Caco-2 (cell line): ENCODE data around the gene PASD1. TPM values are rescaled to one million over a fixed set of nuclear protein-coding genes. Genes with fewer than 3 reads are reported as not detected.

ENCODE experiments used
- BruUV-seq: library from RNA; stranded (reverse); fragments of 400-500 nt; replicated peaks from 2 replicates; lab custom pipeline; 2021; lab: Mats Ljungman, UMichigan
- CTCF ChIA-PET: fragments of 300-600 bp; sonication (Branson Sonifier 250); formaldehyde crosslinking; loops from one replicate; lab custom pipeline; 2022; ENCODE audit warnings: antibody characterized with exemption; lab: Charles Lee
- POLR2A ChIA-PET: fragments of 300-600 bp; sonication (Branson Sonifier 250); formaldehyde crosslinking; loops from one replicate; lab custom pipeline; 2022; ENCODE audit warnings: antibody characterized with exemption; lab: Charles Lee
- DNase-seq, 2 experiments: peaks; one replicate each; pipeline versions ENCODE4 v3.0.0 to v3.0.0-alpha.2; 2020 to 2022
- H3K27me3 ChIP-seq: replicated peaks from 2 replicates; pipeline ENCODE4 v1.6.0; 2011; ENCODE audit warnings: low read length; ENCODE audit not compliant: control insufficient read depth, insufficient read depth
- H3K36me3 ChIP-seq: 2 replicates; pipeline ENCODE4 v1.5.1; 2011; ENCODE audit warnings: low read length; ENCODE audit not compliant: control insufficient read depth, insufficient read depth
- H3K4me1 ChIP-seq: fragments of 250-450 bp; sonication (Bioruptor Pico); 2 replicates; pipeline ENCODE4 v1.5.1; 2020; ENCODE audit warnings: mild to moderate bottlenecking
- H3K4me3 ChIP-seq: 2 replicates; pipeline ENCODE4 v1.5.1; 2011; ENCODE audit warnings: low read depth, mild to moderate bottlenecking, control low read depth, low read length
- H3K9me3 ChIP-seq: fragments of 250-450 bp; sonication (Bioruptor Pico); 2 replicates; pipeline ENCODE4 v1.5.1; 2020; ENCODE audit warnings: mild to moderate bottlenecking, moderate library complexity
- H3K27ac Mint-ChIP-seq: one replicate; pipeline ENCODE4 v1.8.0; 2022; ENCODE audit warnings: mixed read lengths; ENCODE audit not compliant: unreplicated experiment
- H3K27me3 Mint-ChIP-seq: one replicate; pipeline ENCODE4 v1.8.0; 2022; ENCODE audit warnings: mixed read lengths; ENCODE audit not compliant: insufficient read depth, unreplicated experiment
- H3K36me3 Mint-ChIP-seq: one replicate; pipeline ENCODE4 v1.8.0; 2022; ENCODE audit warnings: mild to moderate bottlenecking, mixed read lengths; ENCODE audit not compliant: insufficient read depth, unreplicated experiment
- H3K4me1 Mint-ChIP-seq: one replicate; pipeline ENCODE4 v1.8.0; 2022; ENCODE audit warnings: low read depth, mixed read lengths; ENCODE audit not compliant: unreplicated experiment
- H3K4me3 Mint-ChIP-seq: one replicate; pipeline ENCODE4 v1.8.0; 2022; ENCODE audit warnings: mild to moderate bottlenecking, moderate library complexity, mixed read lengths; ENCODE audit not compliant: unreplicated experiment
- H3K9me3 Mint-ChIP-seq: one replicate; pipeline ENCODE4 v1.8.0; 2022; ENCODE audit warnings: mixed read lengths; ENCODE audit not compliant: unreplicated experiment
- intact Hi-C: fragments of 100-400 bp; cut with micrococcal nuclease; formaldehyde crosslinking; loops from one replicate; pipeline ENCODE4 v1.10.0; 2022; ENCODE audit not compliant: unreplicated experiment
- total RNA-seq: library from RNA; stranded (reverse); gene quantifications from 2 replicates; pipeline ENCODE4 v1.2.3, GENCODE V29; 2022
- TF ChIP-seq, protein P1 (sequence below), 2 experiments: fragments of 200-600 bp in 1 of 2; IDR thresholded peaks; 1 replicate in 1 of 2; 2 replicates in 1 of 2; pipeline versions ENCODE4 v1.5.1 to v1.8.0; 2011 to 2022; ENCODE audit warnings: antibody characterized with exemption in 1 of 2, control low read depth in 1 of 2, inconsistent platforms in 1 of 2, low read depth in 1 of 2, low read length in 1 of 2, mild to moderate bottlenecking in 1 of 2, moderate library complexity in 1 of 2; ENCODE audit not compliant: insufficient read depth in 1 of 2, severe bottlenecking in 1 of 2, unreplicated experiment in 1 of 2

PASD1 gene
- total RNA-seq, 1 experiment from 2014 or later: not detected

DNA sequence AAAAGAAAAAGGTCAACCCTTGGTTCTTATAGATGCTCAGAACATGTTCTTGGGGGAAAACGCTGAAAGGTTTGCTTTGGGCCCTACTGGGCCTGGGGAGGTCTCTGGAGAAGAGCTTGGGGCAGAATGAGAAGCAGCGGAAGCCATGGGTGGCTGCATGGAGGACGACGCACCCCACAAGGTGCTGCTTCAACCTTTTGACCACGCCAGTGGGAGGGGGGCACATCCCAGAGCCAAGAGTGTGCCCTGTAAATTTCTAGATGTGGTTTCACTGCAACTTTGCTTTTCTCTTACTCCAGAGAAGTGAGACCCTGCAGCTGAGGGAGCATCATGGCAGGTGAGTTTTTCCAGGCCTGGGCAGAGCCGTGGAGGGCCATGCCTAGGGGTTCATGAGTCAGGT is 135.0 kb downstream of the PASD1 start:
- Histone ChIP-seq H3K4me3 (no peak overlapping the region), H3K36me3 (no peaks in the 10 kb centered on the region), H3K9me3 (no peaks in the 10 kb centered on the region), H3K4me1 (no peaks in the 10 kb centered on the region), H3K27me3 (no peaks in the 10 kb centered on the region)
- intact Hi-C loops: no loop called here
- no peak for DNase-seq
- H3K4me3 Mint-ChIP-seq: no peak overlapping the region
- BruUV-seq: no TSS peak
- no peaks in the 10 kb centered on the region for H3K36me3 Mint-ChIP-seq
- TF ChIP-seq, protein P1, sequence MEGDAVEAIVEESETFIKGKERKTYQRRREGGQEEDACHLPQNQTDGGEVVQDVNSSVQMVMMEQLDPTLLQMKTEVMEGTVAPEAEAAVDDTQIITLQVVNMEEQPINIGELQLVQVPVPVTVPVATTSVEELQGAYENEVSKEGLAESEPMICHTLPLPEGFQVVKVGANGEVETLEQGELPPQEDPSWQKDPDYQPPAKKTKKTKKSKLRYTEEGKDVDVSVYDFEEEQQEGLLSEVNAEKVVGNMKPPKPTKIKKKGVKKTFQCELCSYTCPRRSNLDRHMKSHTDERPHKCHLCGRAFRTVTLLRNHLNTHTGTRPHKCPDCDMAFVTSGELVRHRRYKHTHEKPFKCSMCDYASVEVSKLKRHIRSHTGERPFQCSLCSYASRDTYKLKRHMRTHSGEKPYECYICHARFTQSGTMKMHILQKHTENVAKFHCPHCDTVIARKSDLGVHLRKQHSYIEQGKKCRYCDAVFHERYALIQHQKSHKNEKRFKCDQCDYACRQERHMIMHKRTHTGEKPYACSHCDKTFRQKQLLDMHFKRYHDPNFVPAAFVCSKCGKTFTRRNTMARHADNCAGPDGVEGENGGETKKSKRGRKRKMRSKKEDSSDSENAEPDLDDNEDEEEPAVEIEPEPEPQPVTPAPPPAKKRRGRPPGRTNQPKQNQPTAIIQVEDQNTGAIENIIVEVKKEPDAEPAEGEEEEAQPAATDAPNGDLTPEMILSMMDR (IDR thresholded peaks at IDR 0.05; ENCODE audit: insufficient read depth in 1 of 2, low read depth in 1 of 2, low read length in 1 of 2, severe bottlenecking in 1 of 2, unreplicated experiment in 1 of 2): no peak
- no peaks in the 10 kb centered on the region for H3K9me3 Mint-ChIP-seq
- ChIA-PET CTCF (no interaction called here), POLR2A (no interaction called here)
- no peak overlapping the region for H3K27ac Mint-ChIP-seq
- peaks cover 2% of the 10 kb centered on the region for H3K27me3 Mint-ChIP-seq
- no peaks in the 10 kb centered on the region for H3K4me1 Mint-ChIP-seq

DNA sequence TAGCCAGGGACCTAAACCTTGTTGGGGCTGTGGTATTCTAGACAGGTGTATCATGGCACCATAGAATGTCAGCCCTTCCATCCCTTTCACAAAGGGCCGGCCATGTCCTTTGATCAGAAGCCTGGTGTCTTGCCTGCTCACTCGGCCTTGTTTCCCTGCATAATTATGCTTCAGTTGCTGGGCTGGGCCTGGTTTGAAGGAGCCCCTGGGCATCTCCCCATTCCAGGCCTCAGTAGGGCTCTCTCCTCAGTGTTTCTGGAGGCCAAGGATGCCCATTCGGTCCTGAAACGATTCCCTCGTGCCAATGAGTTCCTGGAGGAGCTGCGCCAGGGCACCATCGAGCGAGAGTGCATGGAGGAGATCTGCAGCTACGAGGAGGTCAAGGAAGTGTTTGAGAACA is 136.3 kb downstream of the PASD1 start:
- Mint-ChIP-seq H3K4me1 (no peaks in the 10 kb centered on the region), H3K4me3 (no peak overlapping the region), H3K36me3 (no peaks in the 10 kb centered on the region), H3K27me3 (no peaks in the 10 kb centered on the region), H3K9me3 (no peaks in the 10 kb centered on the region), H3K27ac (no peak overlapping the region)
- TF ChIP-seq, protein P1 (IDR thresholded peaks at IDR 0.05; ENCODE audit: insufficient read depth in 1 of 2, low read depth in 1 of 2, low read length in 1 of 2, severe bottlenecking in 1 of 2, unreplicated experiment in 1 of 2): no peak
- no peak for DNase-seq
- no peaks in the 10 kb centered on the region for H3K9me3 ChIP-seq
- no TSS peak for BruUV-seq
- CTCF ChIA-PET: no interaction called here
- H3K27me3 ChIP-seq: no peaks in the 10 kb centered on the region
- H3K36me3 ChIP-seq: no peaks in the 10 kb centered on the region
- H3K4me1 ChIP-seq: no peaks in the 10 kb centered on the region
- H3K4me3 ChIP-seq: no peak overlapping the region
- POLR2A ChIA-PET: no interaction called here
- intact Hi-C loops: no loop called here

DNA sequence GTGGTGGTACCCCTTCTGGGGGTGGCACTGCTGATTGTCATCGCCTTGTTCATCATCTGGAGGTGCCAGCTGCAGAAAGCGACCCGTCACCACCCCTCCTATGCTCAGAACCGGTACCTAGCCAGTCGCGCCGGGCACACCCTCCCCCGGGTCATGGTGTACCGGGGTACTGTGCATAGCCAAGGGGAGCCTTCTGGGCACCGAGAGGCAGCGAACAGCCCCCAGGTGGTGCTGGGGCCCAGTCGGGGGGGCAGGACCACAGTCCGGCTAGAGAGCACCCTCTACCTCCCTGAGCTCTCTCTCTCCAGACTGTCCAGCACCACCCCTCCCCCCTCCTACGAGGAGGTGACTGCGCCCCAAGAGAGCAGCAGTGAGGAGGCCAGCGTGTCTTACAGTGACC is 137.1 kb downstream of the PASD1 start:
- no TSS peak for BruUV-seq
- Histone ChIP-seq H3K9me3 (no peaks in the 10 kb centered on the region), H3K27me3 (no peaks in the 10 kb centered on the region), H3K36me3 (no peaks in the 10 kb centered on the region), H3K4me3 (no peak overlapping the region), H3K4me1 (no peaks in the 10 kb centered on the region)
- Mint-ChIP-seq H3K9me3 (no peaks in the 10 kb centered on the region), H3K27ac (no peak overlapping the region), H3K36me3 (no peaks in the 10 kb centered on the region), H3K4me1 (no peaks in the 10 kb centered on the region), H3K4me3 (no peak overlapping the region), H3K27me3 (no peaks in the 10 kb centered on the region)
- DNase-seq: no peak
- CTCF ChIA-PET: no interaction called here
- intact Hi-C loops: no loop called here
- TF ChIP-seq, protein P1 (IDR thresholded peaks at IDR 0.05; ENCODE audit: insufficient read depth in 1 of 2, low read depth in 1 of 2, low read length in 1 of 2, severe bottlenecking in 1 of 2, unreplicated experiment in 1 of 2): no peak
- POLR2A ChIA-PET: no interaction called here
